GM12878 (cell line): ENCODE results near the gene MYL3. TPM values are rescaled to one million over a fixed set of nuclear protein-coding genes. Genes with fewer than 3 reads are reported as not detected.

ENCODE experiments used
- ATAC-seq: fragments of 200-7000 bp; cut with Tn5 transposase; 3 replicates; pipeline ENCODE4 v1.9.1; 2020; ENCODE audit warnings: mild to moderate bottlenecking, moderate library complexity
- BruUV-seq: library from RNA; stranded (reverse); fragments of 400-500 nt; replicated peaks from 2 replicates; lab custom pipeline; 2021; lab: Mats Ljungman, UMichigan
- CTCF ChIA-PET: fragments of 300-600 bp; sonication (Branson Sonifier 250); formaldehyde crosslinking; extraction: SDS; loops from one replicate; lab custom pipeline; 2021; ENCODE audit warnings: inconsistent platforms; lab: Yijun Ruan, JAX
- POLR2A ChIA-PET: fragments of 350-600 bp; formaldehyde crosslinking; extraction: SDS; loops from one replicate; lab custom pipeline; 2021; ENCODE audit warnings: inconsistent platforms; lab: Charles Lee
- RAD21 ChIA-PET: fragments of 300-600 bp; sonication (Branson Sonifier 250); formaldehyde crosslinking; loops from one replicate; lab custom pipeline; 2023; ENCODE audit warnings: antibody characterized with exemption; ENCODE audit not compliant: unreplicated experiment; lab: Charles Lee
- SMC1A ChIA-PET: fragments of 300-600 bp; sonication (Branson Sonifier 250); formaldehyde crosslinking; loops from one replicate; lab custom pipeline; 2023; ENCODE audit not compliant: unreplicated experiment, uncharacterized antibody; lab: Charles Lee
- DNase-seq: peaks from one replicate; pipeline ENCODE4 v3.0.0-alpha.2; 2011; ENCODE audit warnings: low read depth, low spot score
- FAIRE-seq: peaks from 3 replicates; lab custom pipeline; 2011; peaks lifted over from hg19 to GRCh38; lab: Jason Lieb, UNC
- H2AFZ ChIP-seq: 2 replicates; pipeline ENCODE4 v1.6.0; 2011; ENCODE audit warnings: low read depth, low read length, control low read depth; ENCODE audit not compliant: control insufficient read depth
- H3K27ac ChIP-seq: 2 replicates; pipeline ENCODE4 v1.5.1; 2011; ENCODE audit warnings: control low read depth; ENCODE audit not compliant: control insufficient read depth, insufficient read depth
- H3K27me3 ChIP-seq, 2 experiments: replicated peaks in 1 of 2; 2 replicates each; pipeline versions ENCODE4 v1.6.0 to v1.6.1; 2011; ENCODE audit warnings: low read length in 1 of 2; ENCODE audit not compliant: control insufficient read depth in 2 of 2, insufficient read depth in 2 of 2
- H3K36me3 ChIP-seq, 2 experiments: 2 replicates each; pipeline ENCODE4 v1.5.1; 2011; ENCODE audit warnings: low read length in 1 of 2; ENCODE audit not compliant: control insufficient read depth in 2 of 2, insufficient read depth in 2 of 2
- H3K4me1 ChIP-seq: 2 replicates; pipeline ENCODE4 v1.6.1; 2011; ENCODE audit warnings: mild to moderate bottlenecking, low read length, moderate library complexity, mixed read lengths; ENCODE audit not compliant: control insufficient read depth, insufficient read depth
- H3K4me2 ChIP-seq: 2 replicates; pipeline ENCODE4 v1.6.0; 2011; ENCODE audit warnings: control low read depth; ENCODE audit not compliant: control insufficient read depth, insufficient read depth
- H3K4me3 ChIP-seq: fragments of 200-600 bp; sonication (generic); 2 replicates; pipeline ENCODE4 v1.5.1; 2016
- H3K79me2 ChIP-seq: 2 replicates; pipeline ENCODE4 v1.6.0; 2011; ENCODE audit warnings: low read length; ENCODE audit not compliant: control insufficient read depth, insufficient read depth
- H3K9ac ChIP-seq: 2 replicates; pipeline ENCODE4 v1.8.0; 2011; ENCODE audit warnings: low read length, control low read depth, mixed read lengths; ENCODE audit not compliant: control insufficient read depth, insufficient read depth
- H3K9me3 ChIP-seq: replicated peaks from 3 replicates; pipeline ENCODE4 v1.5.1; 2011; ENCODE audit warnings: mild to moderate bottlenecking, low read length; ENCODE audit not compliant: control insufficient read depth, insufficient read depth
- H4K20me1 ChIP-seq: 2 replicates; pipeline ENCODE4 v1.6.0; 2011; ENCODE audit not compliant: control insufficient read depth, insufficient read depth
- GABPA ChIP-seq: IDR thresholded peaks from 2 replicates; pipeline ENCODE4 v1.6.1; 2014; ENCODE audit warnings: antibody characterized with exemption, low read depth, mild to moderate bottlenecking, inconsistent platforms
- HCFC1 ChIP-seq: fragments of 150-350 bp; IDR thresholded peaks from 2 replicates; pipeline ENCODE4 v1.6.1; 2014; ENCODE audit warnings: low read length
- NR2C2 ChIP-seq: IDR thresholded peaks from 2 replicates; pipeline ENCODE4 v1.6.1; 2011; ENCODE audit warnings: borderline replicate concordance, low read depth; ENCODE audit not compliant: control insufficient read depth, insufficient read length
- PBX3 ChIP-seq: IDR thresholded peaks from 2 replicates; pipeline ENCODE4 v1.6.1; 2011; ENCODE audit warnings: mild to moderate bottlenecking, low read depth, low read length, moderate library complexity; ENCODE audit not compliant: insufficient replicate concordance
- RFX5 ChIP-seq: IDR thresholded peaks from 2 replicates; pipeline ENCODE4 v1.6.1; 2011; ENCODE audit warnings: low read depth, low read length, improper control_type of control experiment
- WGBS: methylation state at CpG from one replicate; pipeline ENCODE4 v1.1.6; 2016; ENCODE audit warnings: low lambda C conversion rate; ENCODE audit not compliant: insufficient replicate concordance, insufficient coverage; ENCODE audit errors: missing lambda C conversion rate; 5-methylcytosine and 5-hydroxymethylcytosine counted together
- in situ Hi-C: fragments of 300-500 bp; cut with MboI; formaldehyde crosslinking; loops from 9 replicates; pipeline ENCODE4 v1.14.3; 2018; ENCODE audit warnings: mixed read lengths
- intact Hi-C: fragments of 100-400 bp; cut with micrococcal nuclease; formaldehyde crosslinking; loops from one replicate; pipeline ENCODE4 v1.14.2; 2022; ENCODE audit not compliant: unreplicated experiment
- polyA plus RNA-seq, 11 experiments: library from polyadenylated mRNA; depleted of rRNA in 4 of 11; unstranded in 6 of 11; stranded (reverse) in 5 of 11; fragments of >200 nt; fragmentation: Nextera tagmentation in 4 of 11; fragmentation: Illumina TruSeq in 1 of 11; extraction: Ambion mirVana in 4 of 11; extraction: Trizol in 1 of 11; gene quantifications; 1 replicate in 1 of 11; 2 replicates in 10 of 11; pipeline versions ENCODE4 v1.2.1 to v1.2.3, GENCODE V29; 2011 to 2016; ENCODE audit warnings: inconsistent platforms in 2 of 11, missing spikeins in 2 of 11, low read depth in 1 of 11
- total RNA-seq, 4 experiments: library from RNA; depleted of rRNA in 3 of 4; stranded (reverse); fragments of >200 nt in 3 of 4; fragmentation: Illumina TruSeq in 1 of 4; extraction: Trizol in 1 of 4; gene quantifications; 2 replicates each; pipeline versions ENCODE4 v1.2.1 to v1.2.3, GENCODE V29; 2013 to 2021

The MYL3 gene
- total and polyA plus RNA-seq, 10 of the 15 experiments (the other 5 are each of a cell fraction or from before 2014, with no cell fraction given) = 0.40 TPM; not detected in 9

GRCh38 chr3:46893146-46893748 is 30.0 kb upstream of the MYL3 start:
- no peaks in the 10 kb centered on the region for H3K79me2 ChIP-seq
- CTCF ChIA-PET = interaction anchor here (0.6 to 1.9 kb wide), 4 partner anchors 16 to 197 kb away, joined by 3 to 4 read pairs (median 3); partner anchors contain the start of gene PTH1R
- no TSS peak for BruUV-seq
- no peaks in the 10 kb centered on the region for H3K36me3 ChIP-seq
- WGBS = 24% methylated on average over 6 of the region's 6 CpGs
- no peaks in the 10 kb centered on the region for H3K9me3 ChIP-seq
- H3K27ac ChIP-seq = no peak overlapping the region
- H2AFZ ChIP-seq = no peak overlapping the region
- TF ChIP-seq PBX3 (no peak), GABPA (no peak), NR2C2 (no peak), HCFC1 (no peak), RFX5 (no peak)
- TF ChIP-seq, all 136 proteins: peak for 0
- peaks cover 3% of the 10 kb centered on the region; the same call in 1 of the 2 replicates for H4K20me1 ChIP-seq
- RAD21 ChIA-PET = interaction anchor here (0.6 to 1.8 kb wide), 4 partner anchors 16 to 553 kb away, joined by 3 to 4 read pairs (median 4); no protein-coding TSS in a partner anchor
- in situ Hi-C loops (no loop called here), intact Hi-C loops (no loop called here)
- no peaks in the 10 kb centered on the region; the same call in 1 of the 2 replicates for H3K4me1 ChIP-seq
- H3K27me3 ChIP-seq = peaks cover 2 to 3% of the 10 kb centered on the region in 2 experiments; a peak in 3 of 4 replicates
- SMC1A ChIA-PET = interaction anchor here (0.7 kb wide), 1 partner anchor 183 kb away, joined by 4 read pairs; no protein-coding TSS in a partner anchor
- FAIRE-seq (no peak), ATAC-seq (no peak), DNase-seq (no peak)
- no peak overlapping the region for H3K9ac ChIP-seq
- POLR2A ChIA-PET = no interaction called here
- no peak overlapping the region for H3K4me2 ChIP-seq
- no peak overlapping the region for H3K4me3 ChIP-seq
